GM19452 (cell line): ENCODE measurements around the gene KTN1.

ENCODE experiments used
- ATAC-seq: cut with Tn5 transposase; IDR thresholded peaks from one replicate; pipeline ENCODE4 v1.9.1; 2021; ENCODE audit not compliant: unreplicated experiment

Gene KTN1, protein sequence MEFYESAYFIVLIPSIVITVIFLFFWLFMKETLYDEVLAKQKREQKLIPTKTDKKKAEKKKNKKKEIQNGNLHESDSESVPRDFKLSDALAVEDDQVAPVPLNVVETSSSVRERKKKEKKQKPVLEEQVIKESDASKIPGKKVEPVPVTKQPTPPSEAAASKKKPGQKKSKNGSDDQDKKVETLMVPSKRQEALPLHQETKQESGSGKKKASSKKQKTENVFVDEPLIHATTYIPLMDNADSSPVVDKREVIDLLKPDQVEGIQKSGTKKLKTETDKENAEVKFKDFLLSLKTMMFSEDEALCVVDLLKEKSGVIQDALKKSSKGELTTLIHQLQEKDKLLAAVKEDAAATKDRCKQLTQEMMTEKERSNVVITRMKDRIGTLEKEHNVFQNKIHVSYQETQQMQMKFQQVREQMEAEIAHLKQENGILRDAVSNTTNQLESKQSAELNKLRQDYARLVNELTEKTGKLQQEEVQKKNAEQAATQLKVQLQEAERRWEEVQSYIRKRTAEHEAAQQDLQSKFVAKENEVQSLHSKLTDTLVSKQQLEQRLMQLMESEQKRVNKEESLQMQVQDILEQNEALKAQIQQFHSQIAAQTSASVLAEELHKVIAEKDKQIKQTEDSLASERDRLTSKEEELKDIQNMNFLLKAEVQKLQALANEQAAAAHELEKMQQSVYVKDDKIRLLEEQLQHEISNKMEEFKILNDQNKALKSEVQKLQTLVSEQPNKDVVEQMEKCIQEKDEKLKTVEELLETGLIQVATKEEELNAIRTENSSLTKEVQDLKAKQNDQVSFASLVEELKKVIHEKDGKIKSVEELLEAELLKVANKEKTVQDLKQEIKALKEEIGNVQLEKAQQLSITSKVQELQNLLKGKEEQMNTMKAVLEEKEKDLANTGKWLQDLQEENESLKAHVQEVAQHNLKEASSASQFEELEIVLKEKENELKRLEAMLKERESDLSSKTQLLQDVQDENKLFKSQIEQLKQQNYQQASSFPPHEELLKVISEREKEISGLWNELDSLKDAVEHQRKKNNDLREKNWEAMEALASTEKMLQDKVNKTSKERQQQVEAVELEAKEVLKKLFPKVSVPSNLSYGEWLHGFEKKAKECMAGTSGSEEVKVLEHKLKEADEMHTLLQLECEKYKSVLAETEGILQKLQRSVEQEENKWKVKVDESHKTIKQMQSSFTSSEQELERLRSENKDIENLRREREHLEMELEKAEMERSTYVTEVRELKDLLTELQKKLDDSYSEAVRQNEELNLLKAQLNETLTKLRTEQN (N-terminal part only)

DNA sequence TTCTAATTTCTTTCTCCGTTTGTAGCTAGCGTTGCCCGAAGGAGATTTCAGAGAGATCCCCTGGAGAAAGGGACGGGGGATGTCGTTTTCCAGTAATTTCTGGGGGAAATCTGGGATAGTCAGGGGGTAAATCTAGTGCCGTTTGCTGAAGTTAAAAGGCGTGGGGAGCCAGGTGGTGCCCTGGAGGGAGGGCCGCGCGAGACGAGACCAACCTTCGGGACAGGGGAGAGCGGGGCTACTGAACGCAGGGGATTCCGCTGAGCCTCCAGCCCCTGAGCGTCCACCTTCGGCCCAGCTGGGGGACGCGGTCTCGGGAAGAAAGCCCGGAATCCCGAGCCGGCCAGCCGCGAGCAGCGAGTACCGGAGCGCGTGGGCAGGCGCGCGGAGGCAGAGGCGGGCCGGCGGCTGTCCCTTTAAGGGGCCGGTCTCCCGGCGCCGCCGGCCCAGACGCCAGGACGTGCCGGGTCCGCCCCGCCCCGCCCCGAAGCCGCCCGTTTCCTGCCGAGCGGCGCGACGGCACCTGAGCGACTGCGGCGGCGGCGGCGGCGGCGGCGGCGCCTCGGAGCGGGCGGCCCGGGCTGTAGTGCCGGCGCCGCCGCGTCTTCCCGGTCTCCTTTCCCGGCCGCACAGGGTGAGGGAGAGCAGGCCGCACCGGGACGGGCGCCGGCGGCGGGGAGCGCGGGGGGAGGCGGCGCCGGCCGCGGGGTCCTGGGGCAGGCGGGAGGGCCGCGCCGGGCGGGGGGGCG, at the start of gene KTN1:
Gene KTN1, plus strand, starts transcription at position 484 of the 746 bp plus-strand sequence. CDS start 31,842 bp downstream, outside the sequence.
- ATAC-seq: peak; percentile 79

DNA sequence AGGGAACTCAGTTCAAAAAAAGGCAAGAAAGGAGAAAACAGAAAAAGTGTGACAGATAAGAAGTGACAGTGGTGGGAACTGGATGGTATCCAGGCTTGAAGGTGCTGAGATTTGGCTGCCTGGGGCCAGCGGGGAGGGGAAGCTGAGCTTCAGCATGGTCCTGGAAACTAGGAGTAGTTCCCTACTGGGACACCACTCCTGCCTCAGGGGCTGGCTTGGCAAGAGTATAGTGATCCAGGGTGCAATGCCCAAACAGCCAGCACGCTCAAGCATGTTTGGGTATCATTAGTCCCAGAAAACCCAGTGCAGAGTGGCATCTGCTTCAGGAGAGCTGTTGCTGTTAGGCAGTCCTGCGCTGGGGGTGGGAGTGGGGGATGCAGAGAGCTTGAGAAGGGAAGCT, 49.5 kb upstream of the KTN1 start:
- no peak for ATAC-seq

DNA sequence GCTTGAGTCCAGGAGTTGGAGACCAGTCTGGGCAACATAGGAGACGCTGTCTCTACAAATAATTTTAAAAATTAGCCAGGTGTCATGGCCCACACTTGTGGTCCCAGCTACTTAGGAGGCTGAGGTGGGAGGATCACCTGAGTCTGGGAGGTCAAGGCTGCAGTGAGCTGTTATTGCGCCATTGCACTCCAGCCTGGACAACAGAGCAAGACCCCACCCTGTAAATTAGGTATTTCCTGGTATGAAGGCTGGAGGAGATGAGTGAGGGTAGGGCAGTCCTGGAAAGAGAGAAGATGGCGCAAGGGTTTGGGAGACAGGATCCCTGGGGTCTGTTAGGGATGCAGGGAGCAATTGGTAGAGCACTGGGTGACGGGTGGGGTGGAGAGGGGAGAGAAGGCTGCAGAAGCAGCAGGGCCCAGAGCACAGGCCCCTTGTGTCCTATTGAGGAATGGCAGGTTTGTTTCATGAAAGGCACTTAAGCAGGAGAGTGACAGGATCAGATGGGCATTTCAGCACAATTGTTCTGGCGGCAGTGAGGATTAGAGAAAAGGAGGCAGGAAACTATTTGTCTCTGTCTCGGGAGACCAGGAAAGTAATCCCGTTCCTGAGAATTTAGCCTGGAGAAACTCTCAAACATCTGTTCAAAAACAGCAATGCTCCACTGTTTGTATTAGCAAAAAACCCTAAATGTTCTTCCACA, 47.2 kb upstream of the KTN1 start:
- no peak for ATAC-seq

DNA sequence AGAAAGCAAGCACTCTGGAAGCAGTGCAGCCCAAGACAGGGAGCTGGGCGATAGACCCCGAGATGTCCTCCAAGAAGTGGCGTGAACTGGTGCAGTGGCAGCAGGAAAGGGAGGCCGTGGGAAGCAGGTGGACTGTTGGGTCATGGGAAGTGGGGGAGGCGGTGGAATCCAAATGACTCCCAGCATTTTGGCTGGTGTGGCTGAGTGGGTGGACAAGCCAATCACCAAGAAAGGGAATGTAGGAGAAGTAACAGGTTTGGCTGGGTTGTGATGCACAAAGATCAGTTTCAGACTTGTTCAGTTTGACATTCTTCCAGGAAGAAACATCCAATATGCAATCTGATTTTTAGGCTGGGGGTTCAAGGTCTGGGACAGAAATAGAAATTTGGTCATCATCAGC, 46.0 kb upstream of the KTN1 start:
- no peak for ATAC-seq

DNA sequence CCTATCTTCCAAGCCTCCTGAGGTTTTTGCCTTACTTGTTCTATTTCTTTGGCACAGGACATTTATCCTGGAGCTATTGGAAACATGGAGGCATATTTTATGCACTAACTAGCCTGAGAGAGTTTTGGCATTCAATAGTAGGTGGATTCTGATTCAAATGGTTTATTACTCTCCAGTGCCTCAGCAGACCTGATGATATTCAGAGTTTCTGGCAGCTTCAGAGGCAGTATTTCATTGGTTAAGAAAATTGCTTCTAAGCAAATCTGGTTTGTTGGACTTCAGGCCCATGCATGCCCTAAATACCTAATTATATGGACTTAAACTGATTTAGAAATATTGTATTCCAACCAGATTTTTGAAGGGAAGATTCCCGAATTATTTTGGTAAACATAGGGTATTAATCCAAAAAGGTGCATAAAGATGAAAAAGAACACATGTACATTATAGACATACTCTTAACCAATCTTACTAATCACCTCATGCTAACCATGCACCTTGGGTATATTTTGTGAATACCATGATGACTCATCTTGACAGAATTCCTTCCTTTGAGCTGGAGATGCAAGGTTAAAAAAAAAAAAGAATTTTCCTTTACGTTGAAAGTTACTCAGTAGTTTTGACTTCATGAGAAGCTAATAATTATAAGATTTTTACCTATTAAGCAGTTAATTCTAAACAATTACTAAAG, 44.3 kb upstream of the KTN1 start:
- no peak for ATAC-seq

DNA sequence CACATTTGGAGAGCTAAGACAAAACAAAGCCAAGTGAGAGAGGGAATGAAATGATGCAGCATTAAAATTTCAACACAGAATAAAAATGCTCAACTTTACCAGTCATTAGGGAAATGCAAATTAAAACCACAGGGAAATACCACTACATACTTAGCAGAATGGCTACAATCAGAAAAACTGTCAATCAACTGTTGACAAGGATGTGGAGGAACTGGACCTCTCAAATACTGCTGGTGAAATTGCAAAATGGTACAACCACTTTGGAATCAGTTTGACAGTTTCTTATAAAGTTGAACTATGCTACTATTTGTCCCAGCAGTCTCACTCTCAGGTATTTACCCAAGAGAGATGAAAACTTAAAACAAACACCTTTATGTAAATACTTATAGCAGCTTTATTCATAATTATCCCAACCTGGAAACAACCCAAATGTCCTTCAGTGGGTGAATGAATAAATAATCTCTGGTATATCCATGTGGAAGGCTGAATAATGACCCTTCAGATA, 43.8 kb upstream of the KTN1 start:
- ATAC-seq: no peak

DNA sequence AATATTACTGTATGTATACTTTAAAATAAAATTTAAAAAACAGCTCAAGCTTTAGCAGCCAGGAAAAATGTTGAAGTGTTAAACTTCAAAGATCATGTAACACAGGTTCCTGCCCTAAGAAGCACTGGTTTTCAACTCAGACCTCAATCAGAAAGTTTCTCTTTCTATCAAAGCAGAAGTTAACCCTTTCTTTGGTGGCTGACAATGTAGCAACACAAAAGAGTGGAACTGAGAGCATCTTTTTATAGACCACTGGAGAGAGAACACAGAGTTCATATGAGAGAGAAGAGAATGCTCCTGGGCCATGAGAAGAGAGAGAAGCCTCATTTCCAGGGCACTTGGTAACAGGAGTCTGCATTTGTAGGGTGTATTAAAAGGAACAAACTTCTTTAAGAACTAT, 42.2 kb upstream of the KTN1 start:
- ATAC-seq: no peak

DNA sequence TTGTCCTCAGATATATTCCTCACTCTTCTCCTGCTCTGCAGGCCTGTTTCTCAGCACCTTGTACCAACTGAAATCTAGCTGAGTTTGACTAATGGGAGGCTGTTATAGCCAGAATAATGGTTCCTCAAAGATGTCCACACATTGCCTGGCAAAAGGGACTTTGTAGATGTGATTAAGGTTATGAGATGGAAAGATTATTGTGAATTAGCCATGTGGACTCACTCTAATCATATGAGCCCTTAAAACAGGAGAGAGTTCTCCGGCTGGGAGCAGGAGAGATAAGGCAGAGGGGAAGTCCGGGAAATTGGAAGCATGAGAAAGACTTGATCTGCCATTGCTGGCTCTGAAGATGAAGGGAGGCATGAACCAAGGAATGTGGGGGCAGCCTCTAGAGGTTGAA, 40.0 kb upstream of the KTN1 start:
- no peak for ATAC-seq

DNA sequence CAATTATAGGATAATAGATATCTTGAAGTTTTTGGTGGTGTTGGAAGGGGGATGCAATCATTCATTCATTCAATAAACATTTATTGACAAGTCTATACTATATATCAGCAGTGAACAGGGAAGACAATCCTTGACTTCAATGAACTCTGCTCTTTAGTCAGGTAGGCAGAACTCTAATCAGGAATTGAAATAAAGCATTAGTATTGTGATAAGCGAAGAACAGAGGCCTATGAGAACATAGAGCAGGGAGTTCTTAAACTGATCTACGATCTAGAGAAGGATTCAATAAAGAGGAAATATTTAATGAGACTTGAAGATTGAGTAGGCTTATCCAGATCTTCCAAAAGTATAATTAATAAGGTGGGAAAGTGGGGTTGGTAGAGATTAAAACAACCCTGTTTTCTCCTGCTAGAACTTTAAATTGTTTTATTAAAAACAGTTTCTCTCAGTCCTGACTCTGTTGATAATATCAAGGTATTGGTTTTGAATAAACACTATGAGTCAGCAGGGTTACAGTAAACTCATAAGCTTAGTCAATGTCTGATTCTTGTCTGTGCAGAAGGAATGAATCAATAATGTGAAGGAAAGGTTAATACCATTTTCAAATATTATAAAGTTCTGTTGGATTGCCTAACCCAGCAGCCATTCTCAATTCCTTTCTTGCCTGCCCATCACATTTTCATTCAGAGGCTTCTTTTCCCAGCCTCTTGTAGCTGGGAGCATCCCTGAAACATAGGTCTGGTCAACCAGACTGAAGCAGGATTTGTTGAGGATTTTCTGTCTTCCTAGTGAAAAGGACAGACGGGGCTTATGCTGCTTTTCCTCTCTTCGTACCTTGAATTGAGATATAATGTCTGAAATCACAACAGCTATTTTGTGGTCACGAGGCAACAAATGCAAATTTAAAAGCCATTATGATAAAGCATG, 38.9 kb upstream of the KTN1 start:
- no peak for ATAC-seq

DNA sequence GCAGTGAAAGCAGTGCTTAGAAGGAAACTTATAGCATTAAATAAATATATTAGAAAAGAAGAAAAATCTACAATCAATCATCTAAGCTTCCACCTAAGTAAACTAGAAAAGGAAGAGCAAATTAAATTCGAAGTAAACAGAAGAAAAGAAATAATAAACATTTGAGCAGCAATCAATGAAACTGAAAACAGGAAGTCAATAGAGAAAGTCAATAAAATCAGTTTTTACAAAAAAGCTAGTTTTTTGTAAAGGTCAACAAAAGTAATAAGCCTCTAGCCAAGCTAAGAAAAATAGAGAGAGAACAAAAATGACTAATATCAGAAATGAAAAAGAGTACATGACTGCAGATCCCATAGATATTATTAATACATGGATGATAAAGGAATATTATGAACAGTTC, 34.2 kb upstream of the KTN1 start:
- peak; percentile 23 for ATAC-seq

DNA sequence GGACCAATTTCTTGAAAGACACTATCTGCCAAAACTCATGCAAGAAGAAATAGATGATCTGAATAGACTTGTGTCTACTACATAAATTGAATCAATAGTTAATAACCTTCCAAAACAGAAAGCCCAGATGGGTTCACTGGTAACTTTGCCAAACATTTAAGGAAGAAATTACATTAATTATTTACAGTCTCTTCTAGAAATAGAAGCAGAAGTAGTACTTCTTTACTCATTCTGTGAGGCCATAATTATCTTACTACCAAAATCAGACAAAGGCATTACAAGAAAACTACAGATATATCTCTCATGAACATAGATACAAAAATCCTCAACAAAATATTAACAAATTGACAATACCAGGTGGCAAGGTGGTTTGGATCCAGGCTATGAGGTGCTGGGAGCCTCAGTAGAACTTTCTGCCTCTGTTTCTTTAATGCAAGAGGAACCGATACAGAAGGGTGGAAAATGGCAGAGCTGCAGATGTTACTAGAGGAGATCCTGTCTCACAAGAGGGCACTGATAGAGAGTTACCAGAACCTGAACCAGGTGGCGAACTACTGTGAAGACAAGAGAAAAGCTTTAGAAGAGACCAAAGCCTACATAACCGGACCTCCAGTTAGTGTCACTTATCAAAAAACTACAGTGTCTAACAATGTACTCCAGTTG, 33.7 kb upstream of the KTN1 start:
- ATAC-seq: peak; percentile 50

DNA sequence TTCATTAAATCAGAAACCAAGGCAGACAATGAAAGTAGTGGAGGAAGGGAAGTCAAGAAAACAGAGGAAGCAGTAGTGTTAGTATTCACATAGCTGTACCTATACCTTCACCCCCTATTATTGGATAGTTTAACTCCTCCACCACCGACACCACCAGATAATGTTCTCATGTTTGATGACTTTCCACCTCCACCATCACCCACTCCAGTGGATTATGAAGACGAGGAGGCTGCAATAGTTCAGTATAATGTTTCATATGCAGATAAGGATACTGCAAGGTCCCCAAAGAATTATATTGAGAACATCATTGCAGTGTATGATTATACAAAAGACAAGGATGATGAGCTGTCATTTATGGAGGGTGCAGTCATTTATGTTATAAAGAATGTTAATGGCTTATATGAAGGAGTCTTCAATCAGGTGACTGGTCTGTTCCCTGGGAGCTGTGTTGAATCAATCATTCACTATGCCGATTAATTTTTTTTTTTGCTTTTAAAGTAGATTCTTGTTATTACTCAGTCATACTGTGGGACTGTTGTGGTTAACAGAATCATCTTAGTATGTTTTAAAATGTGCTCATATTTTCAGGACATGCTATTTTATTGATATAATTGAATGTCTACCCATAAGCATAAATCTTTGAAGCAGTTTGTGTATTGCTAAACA, 32.2 kb upstream of the KTN1 start:
- peak; percentile 50 for ATAC-seq

DNA sequence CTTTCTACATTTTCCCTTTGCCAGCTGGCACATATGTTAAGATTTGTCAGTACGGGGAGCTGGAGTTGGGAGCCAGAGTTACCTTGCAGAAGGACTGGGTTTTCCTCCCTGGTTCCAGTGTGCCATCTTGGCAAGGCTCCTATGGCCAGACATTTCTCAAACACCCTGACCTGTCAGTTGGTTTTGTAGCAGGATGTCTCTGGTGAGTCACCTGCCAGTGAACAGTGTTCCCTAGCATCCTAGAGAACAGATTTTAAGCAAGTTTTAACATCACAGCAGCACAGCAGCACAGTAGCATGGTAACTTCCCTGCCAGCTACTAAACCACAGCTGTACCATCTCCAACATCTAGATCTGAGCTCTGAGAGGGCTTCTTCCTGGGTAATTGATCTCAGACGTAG, 26.2 kb upstream of the KTN1 start:
- no peak for ATAC-seq

DNA sequence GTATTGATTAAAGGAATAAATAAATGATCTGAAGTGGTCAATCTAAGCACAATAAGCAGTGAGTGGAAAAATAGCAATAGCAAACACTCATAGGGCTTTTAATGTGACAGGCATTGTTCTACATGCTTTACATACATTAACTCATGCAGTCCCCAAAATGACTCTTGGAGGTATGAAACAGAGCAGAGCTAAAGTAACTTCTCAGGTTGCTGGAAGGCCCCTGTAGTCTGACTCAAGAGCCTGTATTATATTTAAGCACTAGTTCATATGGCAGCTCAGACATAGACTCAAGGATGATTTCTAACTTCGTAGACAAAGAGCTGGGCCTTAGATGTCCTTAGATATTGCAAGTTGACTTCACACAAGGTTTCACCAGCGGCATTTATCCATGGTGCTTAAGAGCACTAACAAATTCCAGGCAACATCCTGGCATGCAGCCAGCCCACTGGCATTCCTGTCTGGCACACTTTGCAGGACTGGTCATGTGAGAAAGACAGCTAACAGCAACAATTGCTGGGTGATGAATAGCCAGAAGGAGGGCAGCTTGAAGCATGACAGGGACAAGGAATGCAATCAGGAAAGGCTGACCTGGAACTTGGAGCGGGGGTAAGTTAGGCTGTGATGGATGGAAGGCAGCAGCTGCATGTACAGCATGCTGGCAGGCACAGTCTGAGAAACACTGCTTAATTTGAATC, 22.9 kb upstream of the KTN1 start:
- no peak for ATAC-seq

DNA sequence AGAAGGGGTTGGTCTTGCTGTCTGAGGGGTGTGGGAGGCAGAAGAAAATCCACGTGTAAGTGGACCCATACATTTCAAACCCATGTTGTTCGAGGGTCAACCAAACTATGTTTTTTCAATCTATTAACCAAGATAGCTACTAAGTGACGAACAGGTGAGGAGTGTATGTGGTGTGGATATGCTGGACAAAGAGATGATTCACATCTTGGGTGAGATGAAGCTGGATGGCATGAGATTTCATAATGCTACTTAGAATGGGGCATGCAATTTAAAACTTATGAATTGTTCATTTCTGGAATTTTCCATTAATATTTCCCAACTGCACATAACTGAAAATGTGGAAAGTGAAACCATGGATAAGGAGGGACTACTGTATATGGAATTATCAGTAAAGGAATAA, 17.9 kb upstream of the KTN1 start:
- no peak for ATAC-seq

DNA sequence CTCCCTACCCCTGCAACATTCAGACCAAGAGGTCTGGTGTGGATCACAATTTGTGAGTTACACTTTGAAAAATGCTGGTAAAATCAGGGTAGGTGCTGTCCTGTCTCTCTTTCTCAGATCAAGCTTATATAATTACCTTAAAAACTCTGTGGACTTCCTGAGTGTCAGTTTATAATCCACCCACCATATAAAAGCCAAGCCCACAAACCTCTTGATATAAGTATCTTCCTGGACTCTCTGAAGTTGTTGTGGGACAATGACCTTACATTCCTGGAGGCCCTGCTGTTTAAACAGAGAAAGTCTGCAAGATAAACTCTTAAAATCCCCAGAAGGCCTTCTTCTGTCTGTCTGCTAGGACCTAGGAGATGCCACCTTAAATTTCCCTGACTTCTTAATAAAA, 11.4 kb upstream of the KTN1 start:
- no peak for ATAC-seq
